NCI-H69 (cell line): ENCODE results near the gene GPATCH2.
A peak's percentile ranks its signal among the peaks of the same experiment; 100 is the strongest.

Experiments
- DNase-seq: peaks from one replicate; lab custom pipeline; 2025; lab: John Stamatoyannopoulos, UW

The GPATCH2 gene

DNA sequence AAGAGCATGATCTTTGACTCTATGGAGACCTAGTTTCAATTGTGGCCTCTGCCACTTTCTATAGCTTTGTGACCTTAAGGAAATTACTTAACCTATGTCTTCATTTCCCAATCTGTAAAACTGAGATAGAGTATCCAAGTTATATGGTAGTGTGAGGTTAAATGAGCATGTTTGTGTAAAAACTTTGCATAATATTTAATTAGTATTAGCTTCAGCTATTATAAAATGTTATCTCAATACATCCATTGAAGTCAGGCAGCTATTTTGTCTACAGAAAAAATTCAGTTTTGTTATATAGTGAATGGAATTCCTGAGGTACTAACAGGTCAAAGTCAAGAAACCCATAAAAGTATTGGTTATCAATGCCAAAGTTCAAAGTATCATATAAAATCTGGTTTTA, 53.6 kb downstream of the GPATCH2 start:
- no peak for DNase-seq

DNA sequence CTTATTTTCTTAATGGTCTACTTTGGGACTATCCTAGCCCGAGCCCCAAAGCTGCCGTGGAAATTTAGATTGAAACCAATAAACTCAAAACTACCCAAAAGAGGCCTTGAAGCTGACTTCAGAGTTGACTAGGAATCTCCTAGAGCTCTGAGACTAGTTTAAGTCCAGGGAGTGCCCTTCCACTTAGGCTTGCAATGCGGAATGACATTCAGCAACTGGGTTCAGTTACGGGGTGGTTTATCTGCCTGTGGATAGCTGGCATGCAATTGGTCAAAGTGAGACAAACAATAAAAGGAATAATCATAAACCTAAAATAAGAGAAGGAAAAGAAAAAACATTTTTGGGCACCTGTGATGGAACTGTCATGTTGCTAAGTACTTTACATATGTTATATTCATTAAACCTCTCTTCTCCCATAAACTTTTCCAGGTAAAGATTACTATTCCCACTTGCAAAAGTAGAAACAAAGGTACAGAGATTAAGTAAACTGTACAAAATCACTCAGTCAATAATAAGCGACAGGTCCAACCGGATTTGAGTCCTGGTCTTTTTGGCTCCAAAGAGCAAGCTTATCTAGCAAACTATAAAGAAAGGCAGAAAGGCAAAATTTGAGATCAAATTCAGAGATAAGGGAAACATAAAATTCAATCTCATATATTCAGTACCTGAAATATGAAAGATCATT, 56.5 kb downstream of the GPATCH2 start:
- DNase-seq: no peak

DNA sequence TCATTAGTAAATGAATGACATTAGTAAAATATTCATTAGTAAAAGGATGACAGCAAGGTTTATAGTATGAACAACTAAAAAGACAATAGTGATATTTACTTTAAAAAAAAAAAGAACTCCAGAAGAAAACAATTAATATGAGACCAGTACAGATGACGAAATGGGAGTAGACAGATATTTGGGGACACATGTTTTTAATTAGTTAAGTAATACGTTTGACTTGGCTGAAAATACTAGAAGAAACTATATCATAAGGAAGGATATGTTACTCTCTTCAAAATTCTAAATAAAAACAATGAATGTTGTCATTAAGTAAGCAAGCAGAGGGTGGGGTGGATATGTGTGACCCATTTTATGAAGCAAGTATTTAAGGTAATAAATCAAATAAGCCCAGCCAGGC, 61.9 kb downstream of the GPATCH2 start:
- no peak for DNase-seq

GRCh38 chr1:217568200-217568599, 62.7 kb downstream of the GPATCH2 start:
- DNase-seq: no peak

- no peak for DNase-seq
Measured at GRCh38 chr1:217564833-217565232, 66.1 kb downstream of the GPATCH2 start.

DNA sequence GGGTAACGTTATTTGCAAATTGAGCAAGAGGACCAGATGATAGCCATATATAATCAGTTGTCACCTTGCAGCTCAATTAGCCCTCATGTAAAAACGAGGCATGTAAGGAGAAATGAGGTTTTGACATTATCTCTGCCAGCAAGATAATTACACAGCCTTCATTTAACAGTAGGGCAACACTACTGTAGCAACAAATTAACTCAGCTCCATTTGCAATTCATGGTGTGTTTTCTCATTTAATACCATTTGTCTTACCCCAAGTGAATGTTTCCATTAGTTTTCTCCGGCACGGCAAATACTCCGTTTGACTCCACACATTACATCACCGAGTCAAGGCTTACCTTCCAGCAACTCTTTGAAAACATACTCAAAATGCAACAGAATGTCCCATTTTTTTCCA, 66.7 kb downstream of the GPATCH2 start:
- peak; percentile 65 for DNase-seq

GRCh38 chr1:217563179-217563578, 67.7 kb downstream of the GPATCH2 start:
- DNase-seq: no peak

- no peak for DNase-seq
Measured at GRCh38 chr1:217562229-217562878, 68.5 kb downstream of the GPATCH2 start.

DNA sequence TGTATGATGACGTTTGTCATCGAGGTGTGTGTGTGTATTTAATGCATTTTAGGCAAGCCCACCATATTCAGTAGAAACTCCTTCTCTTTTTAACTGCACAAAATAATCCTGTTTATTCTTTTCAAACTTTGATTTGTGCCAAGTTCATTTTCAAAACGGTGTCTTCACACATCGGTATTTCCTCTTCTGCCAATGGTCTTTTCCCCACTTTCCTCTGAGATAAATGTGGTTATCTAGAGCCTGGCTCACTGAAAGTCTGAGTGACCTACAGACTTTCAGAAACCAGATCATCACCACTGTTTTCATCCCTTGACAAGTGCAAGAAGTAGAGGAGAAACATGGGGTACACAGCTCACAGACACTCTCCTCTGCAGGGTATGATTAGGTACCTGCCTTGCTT, 69.4 kb downstream of the GPATCH2 start:
- DNase-seq: no peak

- peak; percentile 74 for DNase-seq
Measured at GRCh38 chr1:217554849-217555248, 76.0 kb downstream of the GPATCH2 start.

DNA sequence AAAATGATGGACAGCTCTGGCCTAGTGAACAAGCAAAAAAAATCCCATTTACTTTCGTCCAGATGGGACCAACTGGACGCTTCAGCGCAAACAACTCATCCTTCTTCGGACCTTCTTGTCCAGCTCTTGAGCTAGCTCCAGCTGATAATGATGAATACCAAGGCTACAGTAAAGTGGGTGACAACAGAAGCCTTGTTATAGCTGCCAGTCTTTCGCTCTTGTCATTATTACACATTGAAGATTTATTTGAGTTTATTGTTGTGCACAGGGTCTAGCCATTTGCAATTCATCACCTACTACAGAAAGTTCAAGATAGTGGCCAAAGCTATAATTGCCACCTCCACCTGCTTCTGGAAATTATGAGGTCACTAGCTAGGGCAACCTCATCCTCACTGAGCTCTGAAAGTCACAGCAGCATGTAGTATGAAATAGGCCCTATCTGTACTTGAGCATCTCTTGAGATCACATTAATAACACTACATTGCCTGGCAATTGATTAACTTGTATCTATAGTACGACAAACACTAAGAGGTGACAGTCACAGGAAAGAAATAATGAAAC, 76.9 kb downstream of the GPATCH2 start:
- DNase-seq: peak; percentile 89

GRCh38 chr1:217552339-217552951, 78.4 kb downstream of the GPATCH2 start:
- DNase-seq: peak; percentile 70

- no peak for DNase-seq
Measured at GRCh38 chr1:217542837-217543236, 88.1 kb downstream of the GPATCH2 start.

GRCh38 chr1:217542136-217542777, 88.6 kb downstream of the GPATCH2 start:
- DNase-seq: no peak

GRCh38 chr1:217540321-217540720, 90.6 kb downstream of the GPATCH2 start:
- DNase-seq: no peak

- peak; percentile 81 for DNase-seq
Measured at GRCh38 chr1:217539510-217539909, 91.4 kb downstream of the GPATCH2 start.

DNA sequence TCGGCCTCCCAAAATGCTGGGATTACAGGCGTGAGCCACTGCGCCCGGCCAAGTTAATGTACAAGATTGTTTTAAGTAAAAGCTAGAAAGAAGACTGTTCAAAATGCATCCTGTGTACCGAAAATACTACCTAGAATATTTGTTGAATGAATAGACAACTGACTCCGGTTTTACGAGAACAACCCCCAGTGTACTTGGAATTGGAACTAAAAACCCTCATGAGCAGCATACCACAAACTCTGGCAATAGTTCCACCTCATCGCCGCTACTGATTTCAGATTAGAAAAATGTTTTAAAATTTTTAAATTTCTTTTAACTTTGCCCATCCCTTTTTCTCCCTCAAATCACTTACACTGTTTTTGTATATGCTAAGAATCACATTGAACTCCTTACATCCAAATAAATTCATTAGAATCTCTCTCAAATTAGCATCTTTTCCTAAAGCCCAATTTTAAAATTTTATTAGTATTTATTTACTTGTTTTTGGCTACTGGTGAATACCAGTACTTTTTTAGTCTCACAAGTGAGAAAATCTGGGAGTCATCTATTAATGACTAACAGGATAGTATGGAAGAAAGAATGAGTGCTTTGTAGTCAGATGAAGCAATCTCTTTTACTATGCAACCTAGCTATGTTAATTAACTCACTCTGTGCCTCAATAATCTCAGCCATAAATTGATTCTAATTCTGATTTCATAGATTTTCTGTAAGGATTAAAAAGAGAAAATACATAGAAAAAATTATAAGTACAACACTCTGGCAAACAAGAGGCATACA, 95.1 kb downstream of the GPATCH2 start:
- DNase-seq: no peak

GRCh38 chr1:217534566-217534965, 96.3 kb downstream of the GPATCH2 start:
- DNase-seq: peak; percentile 84

DNA sequence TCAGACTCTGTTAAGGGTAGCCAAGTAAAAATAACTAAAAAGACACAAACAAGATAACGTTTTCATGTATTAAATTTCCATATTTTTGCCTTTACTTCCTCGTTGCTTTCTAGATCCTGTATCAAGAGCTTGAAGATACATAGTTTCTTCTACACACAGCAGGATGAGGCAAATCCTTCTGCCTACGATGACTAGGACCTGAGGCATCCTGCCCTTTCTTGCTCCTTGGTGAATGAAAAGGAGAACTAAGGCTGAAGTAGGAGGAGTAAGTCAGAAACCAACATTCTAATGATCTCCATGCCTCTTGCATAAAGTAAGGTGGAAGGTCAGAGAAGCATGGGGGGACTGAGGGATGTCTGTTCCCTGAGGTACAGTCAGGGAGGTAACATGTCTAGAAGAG, 102.6 kb downstream of the GPATCH2 start:
- no peak for DNase-seq

GRCh38 chr1:217527151-217527550, 103.7 kb downstream of the GPATCH2 start:
- no peak for DNase-seq

GRCh38 chr1:217526636-217527035, 104.3 kb downstream of the GPATCH2 start:
- peak; percentile 55 for DNase-seq
